Measurements from ENCODE around the gene TP53.
"Not testable (repeated sequence)": the region's sequence is repeated elsewhere in the genome, so short reads cannot be mapped to it uniquely, and the experiment has no call there.

TP53 gene

GRCh38 chr17:7673239-7673638, 14.1 kb downstream of the TP53 start:
- no peak for DNase-seq

- no peak for DNase-seq
Measured at GRCh38 chr17:7668482-7668881, 18.8 kb downstream of the TP53 start.

- DNase-seq, result no peak
Measured at GRCh38 chr17:7667656-7668406, 19.5 kb downstream of the TP53 start.

GRCh38 chr17:7656958-7657609, 30.2 kb downstream of the TP53 start:
- DNase-seq, result no peak

GRCh38 chr17:7655541-7655840, 31.8 kb downstream of the TP53 start:
- no peak for DNase-seq

- DNase-seq, result no peak
Measured at GRCh38 chr17:7654832-7655540, 32.3 kb downstream of the TP53 start.

- no peak for DNase-seq
Measured at GRCh38 chr17:7652388-7653356, 34.6 kb downstream of the TP53 start.

- no peak for DNase-seq
Measured at GRCh38 chr17:7651665-7652387, 35.5 kb downstream of the TP53 start.

- DNase-seq, result no peak
Measured at GRCh38 chr17:7651097-7651664, 36.1 kb downstream of the TP53 start.

- DNase-seq, result no peak
Measured at GRCh38 chr17:7650509-7651096, 36.7 kb downstream of the TP53 start, which contains the start of gene ATP1B2. TSS of gene ATP1B2 (plus strand) at chr17:7650926. CDS start at chr17:7651519, 593 bp downstream.

GRCh38 chr17:7647018-7647417, 40.3 kb downstream of the TP53 start:
- DNase-seq, result no peak

- DNase-seq, result no peak
Measured at GRCh38 chr17:7646457-7646856, 40.8 kb downstream of the TP53 start.

GRCh38 chr17:7644775-7645174, 42.5 kb downstream of the TP53 start:
- no peak for DNase-seq

GRCh38 chr17:7641635-7642034, 45.7 kb downstream of the TP53 start:
- DNase-seq, result not testable (repeated sequence)

GRCh38 chr17:7640783-7641182, 46.5 kb downstream of the TP53 start:
- DNase-seq, result no peak

GRCh38 chr17:7636163-7636562, 51.1 kb downstream of the TP53 start:
- DNase-seq, result no peak

GRCh38 chr17:7634384-7634783, 52.9 kb downstream of the TP53 start:
- peak; percentile 11 for DNase-seq

- no peak for DNase-seq
Measured at GRCh38 chr17:7633093-7633492, 54.2 kb downstream of the TP53 start.

GRCh38 chr17:7632492-7632894, 54.8 kb downstream of the TP53 start:
- DNase-seq, result peak; percentile 39

- no peak for DNase-seq
Measured at GRCh38 chr17:7631398-7632380, 55.6 kb downstream of the TP53 start.
